BE2C (cell line): Measurements from ENCODE around the gene DEFB128.

Experiments
- DNase-seq: peaks from one replicate; pipeline ENCODE4 v3.0.0-alpha.2; 2020
- H3K27me3 ChIP-seq: fragments of 250-450 bp; sonication (Bioruptor Pico); 2 replicates; pipeline ENCODE4 v1.5.1; 2020; ENCODE audit warnings: mild to moderate bottlenecking
- H3K36me3 ChIP-seq: fragments of 250-450 bp; sonication (Bioruptor Pico); 2 replicates; pipeline ENCODE4 v1.5.1; 2020; ENCODE audit warnings: mild to moderate bottlenecking
- H3K4me1 ChIP-seq: fragments of 250-450 bp; sonication (Bioruptor Pico); 2 replicates; pipeline ENCODE4 v1.5.1; 2020
- H3K4me3 ChIP-seq: 2 replicates; pipeline ENCODE4 v1.5.1; 2011; ENCODE audit warnings: low read depth, low read length
- H3K9me3 ChIP-seq: fragments of 250-450 bp; sonication (Bioruptor Pico); 2 replicates; pipeline ENCODE4 v1.5.1; 2020
- CTCF ChIP-seq: IDR thresholded peaks from 2 replicates; pipeline ENCODE4 v1.5.1; 2012; ENCODE audit warnings: mild to moderate bottlenecking, low read depth, low read length

The DEFB128 gene

GRCh38 chr20:221258-221830 lies 31.8 kb upstream of the DEFB128 start:
- DNase-seq, result no peak
- H3K4me3 ChIP-seq, result no peak overlapping the region
- no peaks in the 10 kb centered on the region for H3K4me1 ChIP-seq
- no peaks in the 10 kb centered on the region for H3K27me3 ChIP-seq
- no peaks in the 10 kb centered on the region for H3K9me3 ChIP-seq
- TF ChIP-seq CTCF, result no peak
- no peaks in the 10 kb centered on the region for H3K36me3 ChIP-seq

GRCh38 chr20:219290-220115 lies 30.0 kb upstream of the DEFB128 start:
- peak; percentile 21; the same call in 1 of the 2 replicates for TF ChIP-seq CTCF
- no peak for DNase-seq
- H3K4me1 ChIP-seq, result no peaks in the 10 kb centered on the region
- H3K4me3 ChIP-seq, result no peak overlapping the region
- no peaks in the 10 kb centered on the region for H3K36me3 ChIP-seq
- no peaks in the 10 kb centered on the region for H3K27me3 ChIP-seq
- H3K9me3 ChIP-seq, result no peaks in the 10 kb centered on the region

DNA sequence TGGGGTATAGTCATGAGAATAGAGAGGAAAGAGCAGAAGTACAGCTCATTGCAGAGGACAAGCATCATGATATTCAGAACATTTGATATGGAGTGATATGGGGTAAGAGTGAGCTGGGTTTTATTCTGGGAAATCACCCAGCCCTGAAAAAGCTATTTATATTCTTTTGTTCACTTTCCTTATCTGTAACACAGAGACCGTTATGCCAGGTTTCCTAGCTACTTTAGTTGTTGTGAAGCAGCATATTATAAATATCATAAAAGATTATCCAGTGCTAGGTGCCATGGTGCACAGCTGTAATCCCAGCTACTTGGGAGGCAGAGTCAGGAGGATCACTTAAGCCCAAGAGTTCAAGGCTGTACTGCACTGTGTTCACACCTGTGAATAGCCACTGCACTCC lies 27.8 kb upstream of the DEFB128 start:
- no peaks in the 10 kb centered on the region for H3K9me3 ChIP-seq
- DNase-seq, result no peak
- H3K36me3 ChIP-seq, result no peaks in the 10 kb centered on the region
- no peak overlapping the region for H3K4me3 ChIP-seq
- no peak for TF ChIP-seq CTCF
- H3K4me1 ChIP-seq, result no peaks in the 10 kb centered on the region
- no peaks in the 10 kb centered on the region for H3K27me3 ChIP-seq

- no peaks in the 10 kb centered on the region for H3K36me3 ChIP-seq
- H3K27me3 ChIP-seq, result no peaks in the 10 kb centered on the region
Observed at GRCh38 chr20:215796-216195, 26.3 kb upstream of the DEFB128 start.

GRCh38 chr20:214383-214782 lies 24.9 kb upstream of the DEFB128 start:
- H3K9me3 ChIP-seq, result no peaks in the 10 kb centered on the region
- no peaks in the 10 kb centered on the region for H3K4me1 ChIP-seq
- no peaks in the 10 kb centered on the region for H3K36me3 ChIP-seq
- TF ChIP-seq CTCF, result no peak
- H3K27me3 ChIP-seq, result no peaks in the 10 kb centered on the region
- no peak overlapping the region for H3K4me3 ChIP-seq
- DNase-seq, result no peak

More at GRCh38 chr20:215796-216195, 26.3 kb upstream of the DEFB128 start:
- no peaks in the 10 kb centered on the region for H3K4me1 ChIP-seq
- DNase-seq, result no peak
- no peak overlapping the region for H3K4me3 ChIP-seq
- H3K9me3 ChIP-seq, result no peaks in the 10 kb centered on the region
- no peak for TF ChIP-seq CTCF

DNA sequence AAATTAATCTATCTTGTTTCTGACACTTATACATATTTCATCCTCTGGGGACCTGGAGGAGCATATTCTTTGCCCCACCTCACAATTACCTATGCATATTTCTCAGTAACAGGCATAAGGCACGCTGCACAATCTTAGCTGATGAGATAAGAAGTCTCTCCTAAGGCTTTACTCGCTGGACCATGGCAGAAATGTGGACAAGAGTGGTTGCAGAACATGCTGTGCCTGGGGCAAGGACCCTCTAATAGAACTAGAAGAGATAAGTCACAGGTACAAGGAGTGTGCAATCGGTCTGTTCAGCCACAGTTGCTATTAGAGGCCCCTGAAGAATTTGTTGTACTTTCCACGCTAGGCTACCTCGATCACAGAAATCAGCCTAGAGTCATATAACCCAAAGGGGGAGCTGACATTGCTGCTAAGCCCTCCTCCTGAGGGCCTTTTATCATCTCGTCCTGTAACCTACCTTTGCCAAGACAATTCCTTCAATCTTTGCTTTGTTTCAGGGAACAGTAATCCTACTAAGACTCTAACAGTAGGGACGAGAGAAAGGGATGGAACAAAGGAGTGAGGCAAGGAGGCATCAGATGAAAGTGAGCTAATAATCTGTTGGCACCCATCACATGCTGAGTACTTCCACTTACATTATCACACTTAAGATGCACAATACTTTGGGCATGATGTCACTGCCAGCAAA lies 21.4 kb upstream of the DEFB128 start:
- Histone ChIP-seq H3K27me3 (no peaks in the 10 kb centered on the region), H3K4me3 (no peak overlapping the region), H3K36me3 (no peaks in the 10 kb centered on the region), H3K4me1 (no peaks in the 10 kb centered on the region), H3K9me3 (no peaks in the 10 kb centered on the region)
- no peak for DNase-seq
- no peak for TF ChIP-seq CTCF
